ENCODE results near the gene RAB8B.

RAB8B gene

GRCh38 chr15:63188247-63188925 lies 1.0 kb upstream of the RAB8B start:
- Histone ChIP-seq H2AFZ (ENCODE audit: low read depth, low read length, severe bottlenecking) (peak overlapping the region; percentile 84), H3K4me3 (ENCODE audit: insufficient read depth, low read length, poor library complexity, severe bottlenecking) (peak overlapping the region; percentile 90), H3F3A (ENCODE audit: insufficient read depth) (peaks cover 27% of the 10 kb centered on the region), H3K27me3 (ENCODE audit: low read length) (no peaks in the 10 kb centered on the region), H3K79me2 (ENCODE audit: insufficient read depth, low read length) (peaks cover 37% of the 10 kb centered on the region), H3K9me3 (ENCODE audit: insufficient read depth, low read length) (no peaks in the 10 kb centered on the region), H3K4me2 (ENCODE audit: low read depth, low read length, poor library complexity, severe bottlenecking) (peak overlapping the region; percentile 82), H3K27ac (ENCODE audit: low read depth, low read length) (no peak overlapping the region), H3K9me2 (replicated peaks; ENCODE audit: insufficient read depth, low read length) (no peaks in the 10 kb centered on the region), H4K20me1 (ENCODE audit: low read depth, low read length) (no peaks in the 10 kb centered on the region), H3K9ac (ENCODE audit: low read length) (peak overlapping the region; percentile 92), H3K36me3 (ENCODE audit: low read length) (no peaks in the 10 kb centered on the region)
- TF ChIP-seq EZH2phosphoT487 (conservative IDR thresholded peaks at IDR 0.05; ENCODE audit: low read length) (no peak), CTCF (IDR thresholded peaks at IDR 0.05; ENCODE audit: insufficient read depth, low read length, poor library complexity, severe bottlenecking) (no peak)

GRCh38 chr15:63189941-63190768 lies 749 bp downstream of the RAB8B start:
- peak overlapping the region; percentile 69 for H2AFZ ChIP-seq (ENCODE audit: low read depth, low read length, severe bottlenecking)

More at GRCh38 chr15:63189941-63190768, 749 bp downstream of the RAB8B start:
- no peaks in the 10 kb centered on the region for H3K9me3 ChIP-seq (ENCODE audit: insufficient read depth, low read length)
- peak overlapping the region; percentile 96 for H3K4me2 ChIP-seq (ENCODE audit: low read depth, low read length, poor library complexity, severe bottlenecking)
- H4K20me1 ChIP-seq (ENCODE audit: low read depth, low read length), result no peaks in the 10 kb centered on the region
- H3K27ac ChIP-seq (ENCODE audit: low read depth, low read length), result peak overlapping the region; percentile 97
- peaks cover 55% of the 10 kb centered on the region for H3K79me2 ChIP-seq (ENCODE audit: insufficient read depth, low read length)
- TF ChIP-seq EZH2phosphoT487 (conservative IDR thresholded peaks at IDR 0.05; ENCODE audit: low read length) (no peak), CTCF (IDR thresholded peaks at IDR 0.05; ENCODE audit: insufficient read depth, low read length, poor library complexity, severe bottlenecking) (no peak)
- no peaks in the 10 kb centered on the region for H3K36me3 ChIP-seq (ENCODE audit: low read length)
- H3K4me3 ChIP-seq (ENCODE audit: insufficient read depth, low read length, poor library complexity, severe bottlenecking), result peak overlapping the region; percentile 90
- peak overlapping the region; percentile 92 for H3K9ac ChIP-seq (ENCODE audit: low read length)
- peaks cover 30% of the 10 kb centered on the region for H3F3A ChIP-seq (ENCODE audit: insufficient read depth)
- no peaks in the 10 kb centered on the region for H3K9me2 ChIP-seq (replicated peaks; ENCODE audit: insufficient read depth, low read length)
- no peaks in the 10 kb centered on the region for H3K27me3 ChIP-seq (ENCODE audit: low read length)
